DOHH2 (cell line): Measurements from ENCODE around the gene LPIN1.

Source experiments
- H3F3A ChIP-seq: fragments of 200-600 bp; sonication (generic), shearing (Covaris generic); 2 replicates; pipeline ENCODE4 v1.6.0; 2016; ENCODE audit warnings: antibody characterized with exemption, mild to moderate bottlenecking; ENCODE audit not compliant: control insufficient read depth, insufficient read depth
- H3K27ac ChIP-seq: fragments of 200-600 bp; sonication (generic); 2 replicates; pipeline ENCODE4 v1.5.1; 2014; ENCODE audit warnings: low read depth, mild to moderate bottlenecking, low read length, moderate library complexity
- H3K27me3 ChIP-seq: fragments of 200-600 bp; sonication (generic); 2 replicates; pipeline ENCODE4 v1.6.1; 2014; ENCODE audit warnings: mild to moderate bottlenecking, low read length, mixed read lengths; ENCODE audit not compliant: control insufficient read depth
- H3K36me3 ChIP-seq: fragments of 200-600 bp; sonication (generic); 2 replicates; pipeline ENCODE4 v1.6.1; 2014; ENCODE audit warnings: mild to moderate bottlenecking, low read length, moderate library complexity, mixed read lengths; ENCODE audit not compliant: control insufficient read depth
- H3K4me1 ChIP-seq: fragments of 200-600 bp; sonication (generic); 2 replicates; pipeline ENCODE4 v1.6.1; 2014; ENCODE audit warnings: mild to moderate bottlenecking, low read length, mixed read lengths; ENCODE audit not compliant: control insufficient read depth
- H3K4me2 ChIP-seq: fragments of 200-600 bp; sonication (generic); 2 replicates; pipeline ENCODE4 v1.6.0; 2014; ENCODE audit warnings: mild to moderate bottlenecking, low read length, moderate library complexity
- H3K4me3 ChIP-seq: fragments of 200-600 bp; sonication (generic); 2 replicates; pipeline ENCODE4 v1.5.1; 2014; ENCODE audit warnings: mild to moderate bottlenecking, low read length, mixed read lengths
- H3K79me2 ChIP-seq: fragments of 200-600 bp; sonication (generic); 2 replicates; pipeline ENCODE4 v1.6.1; 2014; ENCODE audit warnings: mild to moderate bottlenecking, low read length, mixed read lengths; ENCODE audit not compliant: control insufficient read depth
- H3K9me2 ChIP-seq: fragments of 200-600 bp; sonication (generic); replicated peaks from 2 replicates; pipeline ENCODE4 v1.6.1; 2014; ENCODE audit warnings: mild to moderate bottlenecking, low read length, mixed read lengths; ENCODE audit not compliant: control insufficient read depth
- H3K9me3 ChIP-seq: fragments of 200-600 bp; sonication (generic); 2 replicates; pipeline ENCODE4 v1.6.1; 2014; ENCODE audit warnings: antibody characterized with exemption, low read length, mixed read lengths; ENCODE audit not compliant: control insufficient read depth, insufficient read depth
- H4K20me1 ChIP-seq: fragments of 200-600 bp; sonication (generic); 2 replicates; pipeline ENCODE4 v1.6.0; 2014; ENCODE audit warnings: low read depth, mild to moderate bottlenecking, antibody characterized with exemption, low read length, moderate library complexity; ENCODE audit not compliant: control insufficient read depth, insufficient read depth
- EZH2phosphoT487 ChIP-seq: fragments of 200-600 bp; sonication (generic); IDR thresholded peaks from 2 replicates; pipeline ENCODE4 v1.6.1; 2017; ENCODE audit warnings: borderline replicate concordance, mild to moderate bottlenecking, antibody characterized with exemption, low read length, moderate library complexity, mixed read lengths
- TF ChIP-seq, protein P1 (sequence below): fragments of 200-600 bp; sonication (generic); IDR thresholded peaks from one replicate; pipeline ENCODE4 v1.5.1; 2014; ENCODE audit warnings: antibody characterized with exemption, mild to moderate bottlenecking, low read depth, low read length; ENCODE audit not compliant: poor library complexity, severe bottlenecking

Gene LPIN1

DNA sequence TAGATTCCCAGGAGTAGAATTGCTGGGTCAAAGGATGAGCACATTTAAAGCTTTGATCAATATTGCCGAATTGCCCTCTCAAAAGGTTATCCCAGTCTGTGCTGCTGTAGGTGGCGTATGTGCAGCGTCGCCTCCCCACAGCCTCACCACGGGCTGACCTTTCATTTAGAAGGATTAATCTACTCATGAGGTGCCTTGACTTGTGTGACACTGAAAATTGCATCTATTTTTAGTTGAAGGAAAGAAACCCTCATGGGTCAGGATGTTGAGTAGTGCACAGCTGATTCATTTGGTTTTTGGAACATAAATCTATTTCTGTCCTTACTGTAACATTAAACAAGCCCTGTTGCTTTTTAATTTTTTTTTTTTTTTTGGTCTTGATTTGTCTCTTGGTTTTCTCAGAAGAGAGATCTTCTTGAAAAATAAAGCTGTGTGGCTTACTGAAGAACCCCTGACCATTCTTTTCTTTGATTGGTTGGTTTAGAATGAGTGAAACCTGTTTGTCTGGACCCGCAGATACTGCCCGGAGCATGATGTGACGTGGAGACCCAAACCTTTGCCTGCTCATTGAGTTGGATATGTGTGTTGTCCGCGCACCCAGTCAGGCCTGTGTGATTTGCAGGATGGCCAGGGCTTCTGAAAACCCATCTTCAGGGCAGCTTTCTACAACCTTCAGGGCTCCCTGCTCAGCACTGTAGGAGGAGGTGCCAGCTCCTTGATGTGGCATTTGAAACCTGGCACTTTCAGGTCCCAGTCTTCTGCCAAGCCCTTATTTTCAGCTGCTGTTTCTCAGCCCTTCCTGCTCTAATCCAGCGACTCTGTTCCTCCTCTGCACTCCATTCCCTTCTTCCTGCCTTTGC lies 61.0 kb downstream of the LPIN1 start:
- H3K4me2 ChIP-seq = no peak overlapping the region
- H4K20me1 ChIP-seq = no peaks in the 10 kb centered on the region
- H3F3A ChIP-seq = no peaks in the 10 kb centered on the region
- no peaks in the 10 kb centered on the region for H3K79me2 ChIP-seq
- H3K36me3 ChIP-seq = peaks cover 26% of the 10 kb centered on the region
- no peaks in the 10 kb centered on the region for H3K9me3 ChIP-seq
- H3K27ac ChIP-seq = no peak overlapping the region
- no peak overlapping the region for H3K4me3 ChIP-seq
- H3K9me2 ChIP-seq = no peaks in the 10 kb centered on the region
- H3K4me1 ChIP-seq = no peaks in the 10 kb centered on the region
- H3K27me3 ChIP-seq = no peaks in the 10 kb centered on the region
- TF ChIP-seq, protein P1, sequence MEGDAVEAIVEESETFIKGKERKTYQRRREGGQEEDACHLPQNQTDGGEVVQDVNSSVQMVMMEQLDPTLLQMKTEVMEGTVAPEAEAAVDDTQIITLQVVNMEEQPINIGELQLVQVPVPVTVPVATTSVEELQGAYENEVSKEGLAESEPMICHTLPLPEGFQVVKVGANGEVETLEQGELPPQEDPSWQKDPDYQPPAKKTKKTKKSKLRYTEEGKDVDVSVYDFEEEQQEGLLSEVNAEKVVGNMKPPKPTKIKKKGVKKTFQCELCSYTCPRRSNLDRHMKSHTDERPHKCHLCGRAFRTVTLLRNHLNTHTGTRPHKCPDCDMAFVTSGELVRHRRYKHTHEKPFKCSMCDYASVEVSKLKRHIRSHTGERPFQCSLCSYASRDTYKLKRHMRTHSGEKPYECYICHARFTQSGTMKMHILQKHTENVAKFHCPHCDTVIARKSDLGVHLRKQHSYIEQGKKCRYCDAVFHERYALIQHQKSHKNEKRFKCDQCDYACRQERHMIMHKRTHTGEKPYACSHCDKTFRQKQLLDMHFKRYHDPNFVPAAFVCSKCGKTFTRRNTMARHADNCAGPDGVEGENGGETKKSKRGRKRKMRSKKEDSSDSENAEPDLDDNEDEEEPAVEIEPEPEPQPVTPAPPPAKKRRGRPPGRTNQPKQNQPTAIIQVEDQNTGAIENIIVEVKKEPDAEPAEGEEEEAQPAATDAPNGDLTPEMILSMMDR = no peak
- TF ChIP-seq EZH2phosphoT487 = no peak

DNA sequence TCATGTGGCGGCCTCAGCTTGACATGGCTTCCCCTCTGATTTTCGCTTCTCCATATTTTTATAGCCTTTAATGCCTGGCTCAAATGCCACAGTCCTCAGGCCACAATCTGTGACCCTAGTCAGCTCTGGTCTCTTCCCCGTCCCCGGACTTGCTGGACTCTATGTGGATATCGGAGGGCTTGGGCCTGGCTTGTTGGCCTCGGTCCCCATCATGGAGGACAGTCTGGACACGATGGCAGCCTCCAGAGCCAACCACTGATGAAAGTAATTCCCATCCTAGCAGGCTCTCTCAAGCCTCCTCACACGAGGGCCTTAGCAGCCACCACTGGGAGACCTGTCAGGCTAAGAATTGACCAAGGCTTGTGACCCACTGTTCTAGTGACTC lies 61.6 kb downstream of the LPIN1 start:
- Histone ChIP-seq H3K9me3 (no peaks in the 10 kb centered on the region), H3K79me2 (no peaks in the 10 kb centered on the region), H3K4me3 (no peak overlapping the region), H3K4me2 (no peak overlapping the region), H3K36me3 (peaks cover 26% of the 10 kb centered on the region), H3K27ac (no peak overlapping the region), H4K20me1 (no peaks in the 10 kb centered on the region), H3K9me2 (no peaks in the 10 kb centered on the region), H3K4me1 (no peaks in the 10 kb centered on the region), H3F3A (no peaks in the 10 kb centered on the region), H3K27me3 (no peaks in the 10 kb centered on the region)
- TF ChIP-seq EZH2phosphoT487 = no peak
- TF ChIP-seq, protein P1 = no peak

DNA sequence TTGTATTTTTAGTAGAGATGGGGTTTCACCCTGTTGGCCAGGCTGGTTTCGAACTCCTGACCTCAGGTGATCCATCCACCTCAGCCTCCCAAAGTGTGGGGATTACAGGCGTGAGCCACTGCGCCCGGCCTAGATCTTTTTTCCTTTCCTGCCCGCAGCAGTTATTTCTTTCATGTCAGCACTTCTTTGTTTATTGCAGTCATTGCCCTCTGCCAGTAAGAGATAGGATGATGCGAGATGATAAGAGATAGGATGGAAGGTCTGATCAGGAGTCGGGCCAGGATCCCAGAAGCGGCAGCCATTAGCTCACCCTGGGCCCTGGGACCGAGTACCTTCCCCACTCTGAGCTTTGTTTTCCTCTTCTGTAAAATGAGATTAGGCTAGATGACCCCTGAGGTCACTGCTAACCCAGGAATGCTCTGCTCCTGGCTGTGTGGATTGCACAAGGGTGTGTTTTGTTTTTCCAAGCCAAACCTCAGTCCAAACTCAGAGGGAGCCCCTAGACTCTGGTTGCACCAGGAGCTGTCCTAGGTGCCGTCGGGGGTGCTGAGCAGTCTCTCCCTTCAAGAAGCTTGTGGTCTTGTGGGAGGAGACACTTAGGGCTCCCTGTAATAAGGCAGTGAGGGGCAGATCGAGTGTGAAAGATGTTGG lies 63.3 kb downstream of the LPIN1 start:
- Histone ChIP-seq H3K36me3 (peaks cover 20% of the 10 kb centered on the region), H3K79me2 (no peaks in the 10 kb centered on the region), H3K9me2 (no peaks in the 10 kb centered on the region), H3K9me3 (no peaks in the 10 kb centered on the region), H3K4me1 (no peaks in the 10 kb centered on the region), H4K20me1 (no peaks in the 10 kb centered on the region), H3K4me3 (no peak overlapping the region), H3K4me2 (no peak overlapping the region), H3F3A (no peaks in the 10 kb centered on the region), H3K27ac (no peak overlapping the region), H3K27me3 (no peaks in the 10 kb centered on the region)
- TF ChIP-seq EZH2phosphoT487 = no peak
- TF ChIP-seq, protein P1 = no peak
